ENCODE results near the gene PAGR1. TPM values are rescaled to one million over a fixed set of nuclear protein-coding genes. Genes with fewer than 3 reads are reported as not detected.

PAGR1 gene
- total and polyA plus RNA-seq, 2 of the 13 experiments (the other 11 are each of a cell fraction or from before 2014, with no cell fraction given): 9.8 to 66.4 TPM

GRCh38 chr16:29820730-29821642 is 5.0 kb downstream of the PAGR1 start (continued):
- TF ChIP-seq MYNN (CRISPR knock-in tag; IDR thresholded peaks at IDR 0.05; ENCODE audit: low read depth) (no peak), AKAP8 (CRISPR knock-in tag; IDR thresholded peaks at IDR 0.05) (peak; percentile 87), ZNF761 (CRISPR knock-in tag; conservative IDR thresholded peaks at IDR 0.05) (0 out of 2 replicates have a peak, but pooled peaks have one; percentile 27), ZNF709 (CRISPR knock-in tag; IDR thresholded peaks at IDR 0.05) (0 out of 2 replicates have a peak, but pooled peaks have one; percentile 32), ZNF318 (CRISPR knock-in tag; IDR thresholded peaks at IDR 0.05) (peak; percentile 39; the same call in 1 of the 2 replicates), ZNF747 (CRISPR knock-in tag; IDR thresholded peaks at IDR 0.05; ENCODE audit: borderline replicate concordance) (0 out of 2 replicates have a peak, but pooled peaks have one; percentile 40), MIER2 (CRISPR knock-in tag; IDR thresholded peaks at IDR 0.05) (0 out of 2 replicates have a peak, but pooled peaks have one; percentile 11), SAP130 (CRISPR knock-in tag; IDR thresholded peaks at IDR 0.05; ENCODE audit: low read depth) (peak; percentile 27; the same call in 1 of the 2 replicates), PATZ1 (CRISPR knock-in tag; IDR thresholded peaks at IDR 0.05) (peak; percentile 33; the same call in 1 of the 2 replicates), RFXAP (CRISPR knock-in tag; IDR thresholded peaks at IDR 0.05; ENCODE audit: borderline replicate concordance) (0 out of 2 replicates have a peak, but pooled peaks have one; percentile 13), SMARCC2 (IDR thresholded peaks at IDR 0.05) (no peak), KLF16 (CRISPR knock-in tag; IDR thresholded peaks at IDR 0.05) (no peak), GABPA (IDR thresholded peaks at IDR 0.05; ENCODE audit: low read depth, low read length) (no peak), GABPA (CRISPR knock-in tag; IDR thresholded peaks at IDR 0.05; ENCODE audit: low read depth) (0 out of 2 replicates have a peak, but pooled peaks have one; percentile 34), ZNF543 (CRISPR knock-in tag; IDR thresholded peaks at IDR 0.05) (peak; percentile 26; the same call in 1 of the 2 replicates), SMAD3 (CRISPR knock-in tag; IDR thresholded peaks at IDR 0.05) (no peak)
- TF ChIP-seq, protein P1, sequence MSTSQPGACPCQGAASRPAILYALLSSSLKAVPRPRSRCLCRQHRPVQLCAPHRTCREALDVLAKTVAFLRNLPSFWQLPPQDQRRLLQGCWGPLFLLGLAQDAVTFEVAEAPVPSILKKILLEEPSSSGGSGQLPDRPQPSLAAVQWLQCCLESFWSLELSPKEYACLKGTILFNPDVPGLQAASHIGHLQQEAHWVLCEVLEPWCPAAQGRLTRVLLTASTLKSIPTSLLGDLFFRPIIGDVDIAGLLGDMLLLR (CRISPR knock-in tag; IDR thresholded peaks at IDR 0.05): 0 out of 2 replicates have a peak, but pooled peaks have one; percentile 2

Measured in HepG2 (cell line).